RWPE2 (cell line): ENCODE results near the gene GRB10.

Experiments used
- ATAC-seq: fragments of 200-7000 bp; cut with Tn5 transposase; 3 replicates; pipeline ENCODE4 v1.9.1; 2021; ENCODE audit warnings: low read depth
- DNase-seq: peaks from one replicate; pipeline ENCODE4 v3.0.0-alpha.2; 2020; ENCODE audit warnings: low spot score
- H3K27ac ChIP-seq: fragments of 450-650 bp; 2 replicates; pipeline ENCODE4 v1.5.1; 2017; ENCODE audit warnings: mild to moderate bottlenecking; ENCODE audit not compliant: poor library complexity, severe bottlenecking
- H3K27me3 ChIP-seq: fragments of 250-450 bp; sonication (Bioruptor Pico); 2 replicates; pipeline ENCODE4 v1.5.1; 2021; ENCODE audit warnings: mild to moderate bottlenecking, moderate library complexity; ENCODE audit not compliant: insufficient read depth, poor library complexity, severe bottlenecking
- H3K36me3 ChIP-seq: fragments of 250-450 bp; sonication (Bioruptor Pico); 2 replicates; pipeline ENCODE4 v1.5.1; 2020; ENCODE audit warnings: low read depth, mild to moderate bottlenecking, moderate library complexity
- H3K4me1 ChIP-seq: fragments of 250-450 bp; sonication (Bioruptor Pico); 2 replicates; pipeline ENCODE4 v1.5.1; 2021; ENCODE audit warnings: mild to moderate bottlenecking, moderate library complexity; ENCODE audit not compliant: insufficient read depth, poor library complexity, severe bottlenecking
- H3K4me3 ChIP-seq: fragments of 250-450 bp; sonication (Bioruptor Pico); 2 replicates; pipeline ENCODE4 v1.5.1; 2021; ENCODE audit warnings: mild to moderate bottlenecking, moderate library complexity; ENCODE audit not compliant: severe bottlenecking
- H3K9me3 ChIP-seq: fragments of 250-450 bp; sonication (Bioruptor Pico); 2 replicates; pipeline ENCODE4 v1.5.1; 2021; ENCODE audit warnings: mild to moderate bottlenecking, moderate library complexity; ENCODE audit not compliant: severe bottlenecking
- TF ChIP-seq, protein P1 (sequence below): fragments of 450-650 bp; IDR thresholded peaks from one replicate; pipeline ENCODE4 v1.5.1; 2017; ENCODE audit warnings: mild to moderate bottlenecking, moderate library complexity; ENCODE audit not compliant: poor library complexity, severe bottlenecking

GRB10 gene

DNA sequence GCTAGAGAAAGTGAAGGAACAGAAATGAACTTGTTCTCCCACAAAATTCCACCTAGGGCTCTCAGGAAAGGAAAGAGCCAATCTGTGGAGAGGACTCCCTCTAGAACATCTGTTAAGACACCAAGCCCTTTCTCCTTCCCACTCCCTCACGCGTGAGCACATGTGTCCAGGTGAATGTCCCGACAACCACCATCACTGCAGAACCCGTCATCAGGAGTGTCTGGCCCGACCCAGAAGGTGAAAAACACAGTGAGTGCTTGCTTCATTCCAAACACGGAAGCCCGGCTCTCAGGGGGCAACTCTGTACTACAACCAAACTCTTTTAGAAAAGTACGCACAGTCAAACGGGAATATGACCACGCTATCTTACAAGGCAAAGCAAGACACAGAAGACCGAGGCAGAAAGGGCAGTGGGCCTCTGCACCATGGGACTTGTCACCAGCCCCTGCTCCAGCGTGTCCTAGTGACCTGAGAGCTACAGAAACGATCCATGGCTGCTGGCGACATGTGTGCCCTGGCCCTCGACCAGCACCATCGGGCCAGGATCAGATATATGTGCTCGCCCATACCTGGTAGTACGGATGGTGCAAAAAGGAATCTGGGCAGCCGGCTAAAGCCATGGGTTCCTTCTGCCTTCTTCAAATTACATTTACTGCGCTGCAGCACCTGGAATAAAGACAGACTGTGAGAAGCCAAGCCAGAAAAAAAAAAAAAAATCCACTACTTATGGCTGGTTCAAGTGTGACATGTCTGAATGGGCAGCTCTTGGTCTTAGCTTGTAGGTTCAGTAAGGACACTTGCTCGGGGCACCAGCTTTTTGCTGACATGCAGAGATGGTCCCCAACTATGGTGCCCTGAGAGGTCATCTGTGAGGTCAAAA lies 50.8 kb downstream of the GRB10 start:
- H3K27ac ChIP-seq: no peak overlapping the region
- no peak for ATAC-seq
- DNase-seq: no peak
- no peaks in the 10 kb centered on the region for H3K27me3 ChIP-seq
- peaks cover 12% of the 10 kb centered on the region for H3K4me1 ChIP-seq
- no peaks in the 10 kb centered on the region for H3K36me3 ChIP-seq
- no peak overlapping the region for H3K4me3 ChIP-seq
- no peaks in the 10 kb centered on the region for H3K9me3 ChIP-seq
- TF ChIP-seq, protein P1, sequence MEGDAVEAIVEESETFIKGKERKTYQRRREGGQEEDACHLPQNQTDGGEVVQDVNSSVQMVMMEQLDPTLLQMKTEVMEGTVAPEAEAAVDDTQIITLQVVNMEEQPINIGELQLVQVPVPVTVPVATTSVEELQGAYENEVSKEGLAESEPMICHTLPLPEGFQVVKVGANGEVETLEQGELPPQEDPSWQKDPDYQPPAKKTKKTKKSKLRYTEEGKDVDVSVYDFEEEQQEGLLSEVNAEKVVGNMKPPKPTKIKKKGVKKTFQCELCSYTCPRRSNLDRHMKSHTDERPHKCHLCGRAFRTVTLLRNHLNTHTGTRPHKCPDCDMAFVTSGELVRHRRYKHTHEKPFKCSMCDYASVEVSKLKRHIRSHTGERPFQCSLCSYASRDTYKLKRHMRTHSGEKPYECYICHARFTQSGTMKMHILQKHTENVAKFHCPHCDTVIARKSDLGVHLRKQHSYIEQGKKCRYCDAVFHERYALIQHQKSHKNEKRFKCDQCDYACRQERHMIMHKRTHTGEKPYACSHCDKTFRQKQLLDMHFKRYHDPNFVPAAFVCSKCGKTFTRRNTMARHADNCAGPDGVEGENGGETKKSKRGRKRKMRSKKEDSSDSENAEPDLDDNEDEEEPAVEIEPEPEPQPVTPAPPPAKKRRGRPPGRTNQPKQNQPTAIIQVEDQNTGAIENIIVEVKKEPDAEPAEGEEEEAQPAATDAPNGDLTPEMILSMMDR: no peak

DNA sequence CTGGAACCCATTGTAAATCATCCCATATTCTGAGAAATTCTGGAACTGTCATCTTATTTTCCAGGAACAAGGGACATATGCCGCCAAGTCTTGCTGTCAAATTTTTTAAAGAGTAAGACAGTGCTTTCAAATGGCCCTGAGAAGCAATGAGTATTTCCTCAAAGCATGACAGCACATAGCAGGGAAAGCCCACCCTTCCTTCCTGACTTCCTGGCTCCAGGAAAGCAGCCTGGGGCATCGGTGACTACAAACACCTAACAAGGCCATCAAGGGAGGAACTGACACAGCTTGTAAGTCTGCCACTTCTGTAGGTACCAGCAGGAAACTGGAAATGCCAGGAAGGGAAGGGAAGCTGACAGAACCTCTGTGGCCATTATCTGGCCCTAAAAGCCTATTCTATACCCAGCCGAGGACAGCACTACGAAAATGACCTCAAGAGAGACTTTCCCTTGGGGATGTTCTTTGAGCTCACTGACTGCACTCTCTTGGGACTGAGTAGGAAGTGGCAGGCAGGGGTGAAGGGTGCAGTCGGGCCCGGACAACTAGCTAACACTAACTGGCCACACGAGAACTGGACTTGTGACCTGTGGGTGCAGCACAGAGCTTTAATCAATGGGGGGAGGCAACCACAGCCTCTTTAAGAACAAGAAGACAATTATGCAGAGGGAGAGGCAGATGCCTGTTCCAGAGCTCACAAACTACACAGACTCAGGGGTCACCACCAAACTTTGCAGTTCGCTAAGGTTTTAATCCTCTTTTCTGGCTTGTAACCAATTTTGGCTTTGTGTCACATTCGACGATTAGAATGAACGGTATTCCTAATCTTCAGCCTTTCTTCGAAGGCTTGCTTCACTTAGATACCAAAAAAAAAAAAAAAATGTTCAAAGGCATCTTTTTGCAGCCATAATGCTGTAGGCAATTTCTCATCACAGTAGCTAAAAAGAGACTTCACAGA lies 52.0 kb downstream of the GRB10 start:
- Histone ChIP-seq H3K27ac (no peak overlapping the region), H3K4me1 (peaks cover 12% of the 10 kb centered on the region), H3K9me3 (no peaks in the 10 kb centered on the region), H3K36me3 (no peaks in the 10 kb centered on the region), H3K4me3 (no peak overlapping the region), H3K27me3 (no peaks in the 10 kb centered on the region)
- ATAC-seq: no peak
- no peak for DNase-seq
- TF ChIP-seq, protein P1: no peak

DNA sequence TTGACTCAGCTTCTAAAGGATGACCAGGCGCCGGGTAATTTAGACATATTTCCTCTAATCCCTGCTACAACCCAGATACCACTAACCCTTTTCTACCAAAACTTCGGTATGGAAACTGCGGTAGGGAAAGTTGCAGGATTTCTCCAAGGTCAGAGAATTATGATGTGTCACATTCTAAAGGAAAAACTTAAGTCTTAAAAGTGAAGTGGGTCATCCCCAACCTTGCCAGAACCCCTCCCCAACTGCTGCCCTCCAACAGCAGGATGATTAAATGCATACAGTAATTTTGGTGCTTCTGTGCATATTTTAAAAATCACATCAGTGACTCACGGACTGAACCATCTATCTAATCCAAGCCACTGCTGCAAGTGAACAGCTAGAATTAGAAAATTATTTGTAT lies 52.7 kb downstream of the GRB10 start:
- Histone ChIP-seq H3K36me3 (no peaks in the 10 kb centered on the region), H3K4me1 (peaks cover 12% of the 10 kb centered on the region), H3K27me3 (no peaks in the 10 kb centered on the region), H3K4me3 (no peak overlapping the region), H3K27ac (no peak overlapping the region), H3K9me3 (no peaks in the 10 kb centered on the region)
- ATAC-seq: no peak
- TF ChIP-seq, protein P1: no peak
- no peak for DNase-seq

DNA sequence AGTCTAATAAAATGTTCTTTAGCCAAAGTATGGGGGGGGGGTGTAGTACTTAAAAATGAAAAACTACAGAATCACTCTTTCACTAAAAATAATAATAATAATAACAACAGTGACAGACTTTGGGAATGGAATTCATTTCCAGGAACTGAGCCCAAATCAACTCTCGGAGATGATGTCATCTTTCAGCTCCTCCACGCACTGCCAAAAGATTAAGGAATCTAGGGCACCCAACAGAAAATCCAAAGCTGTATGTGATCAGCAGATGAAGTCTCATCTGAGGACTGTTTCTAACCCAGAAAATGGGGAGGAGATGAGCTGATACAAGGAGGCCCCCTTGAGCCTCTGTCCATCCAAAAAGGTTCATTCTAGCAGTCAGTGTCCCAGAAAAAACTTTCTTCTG lies 54.5 kb downstream of the GRB10 start:
- no peak for ATAC-seq

More for the DNA sequence above, 54.5 kb downstream of the GRB10 start:
- Histone ChIP-seq H3K27me3 (no peaks in the 10 kb centered on the region), H3K4me1 (peaks cover under 1% of the 10 kb centered on the region), H3K27ac (no peak overlapping the region), H3K9me3 (no peaks in the 10 kb centered on the region), H3K4me3 (no peak overlapping the region), H3K36me3 (no peaks in the 10 kb centered on the region)
- DNase-seq: no peak
- TF ChIP-seq, protein P1: no peak
